K562 (cell line): ENCODE data around the gene NDUFC2. TPM values are rescaled to one million over a fixed set of nuclear protein-coding genes. Genes with fewer than 3 reads are reported as not detected.

Source experiments
- CCNT2 ChIP-seq: IDR thresholded peaks from 2 replicates; pipeline ENCODE4 v1.6.1; 2011; ENCODE audit warnings: borderline replicate concordance, low read depth, mild to moderate bottlenecking, moderate library complexity, mixed read lengths, low read length; ENCODE audit not compliant: insufficient read length; ENCODE audit errors: extremely low read depth
- FOSL1 ChIP-seq: fragments of 200-800 bp; sonication (Bioruptor generic); conservative IDR thresholded peaks from 2 replicates; pipeline ENCODE4 v1.6.1; 2016; ENCODE audit warnings: missing genetic modification characterization, missing compliant biosample characterization
- KLF6 ChIP-seq: fragments of 250-450 bp; sonication (Bioruptor Pico); IDR thresholded peaks from 2 replicates; pipeline ENCODE4 v1.4.0; 2020; ENCODE audit warnings: mild to moderate bottlenecking, moderate library complexity, borderline replicate concordance
- POLR2A ChIP-seq: fragments of 450-650 bp; conservative IDR thresholded peaks from 2 replicates; pipeline ENCODE4 v1.6.1; 2016
- ZNF311 ChIP-seq: fragments of 250-450 bp; sonication (Bioruptor Pico); IDR thresholded peaks from 2 replicates; pipeline ENCODE4 v1.4.0; 2020; ENCODE audit warnings: mild to moderate bottlenecking, moderate library complexity
- ZNF830 ChIP-seq: fragments of 250-450 bp; sonication (Bioruptor Pico); IDR thresholded peaks from 2 replicates; pipeline ENCODE4 v1.5.0; 2021; ENCODE audit warnings: mild to moderate bottlenecking
- polyA plus RNA-seq, 8 experiments: library from polyadenylated mRNA; depleted of rRNA in 4 of 8; stranded (reverse) in 5 of 8; unstranded in 3 of 8; fragments of >200 nt; fragmentation: Nextera tagmentation in 2 of 8; fragmentation: Illumina TruSeq in 1 of 8; extraction: Ambion mirVana in 2 of 8; extraction: Trizol in 1 of 8; gene quantifications; 2 replicates each; pipeline versions ENCODE4 v1.2.1 to v1.2.3, GENCODE V29; 2011 to 2014; ENCODE audit warnings: inconsistent platforms in 1 of 8, missing spikeins in 1 of 8
- total RNA-seq, 7 experiments: library from RNA; depleted of rRNA in 6 of 7; stranded (reverse); fragments of >200 nt in 6 of 7; fragmentation: Illumina TruSeq in 2 of 7; extraction: Trizol in 2 of 7; gene quantifications; 2 replicates each; pipeline versions ENCODE4 v1.2.1 to v1.2.3, GENCODE V29; 2011 to 2021; ENCODE audit warnings: low replicate concordance in 1 of 7
- TF ChIP-seq, protein P1 (sequence below), 2 experiments: fragments of 450-650 bp in 1 of 2; sonication (generic) in 1 of 2; formaldehyde crosslinking in 1 of 2; IDR thresholded peaks; 2 replicates each; pipeline versions ENCODE4 v1.7.1 to v1.9.0; 2016 to 2022; ENCODE audit warnings: inconsistent platforms in 1 of 2, mild to moderate bottlenecking in 1 of 2, missing genetic modification reagents in 1 of 2

The NDUFC2 gene
- total and polyA plus RNA-seq, 9 of the 15 experiments (the other 6 are each of a cell fraction or from before 2014, with no cell fraction given): 168 to 1,119 (median 442) TPM

- TF ChIP-seq, protein P1, sequence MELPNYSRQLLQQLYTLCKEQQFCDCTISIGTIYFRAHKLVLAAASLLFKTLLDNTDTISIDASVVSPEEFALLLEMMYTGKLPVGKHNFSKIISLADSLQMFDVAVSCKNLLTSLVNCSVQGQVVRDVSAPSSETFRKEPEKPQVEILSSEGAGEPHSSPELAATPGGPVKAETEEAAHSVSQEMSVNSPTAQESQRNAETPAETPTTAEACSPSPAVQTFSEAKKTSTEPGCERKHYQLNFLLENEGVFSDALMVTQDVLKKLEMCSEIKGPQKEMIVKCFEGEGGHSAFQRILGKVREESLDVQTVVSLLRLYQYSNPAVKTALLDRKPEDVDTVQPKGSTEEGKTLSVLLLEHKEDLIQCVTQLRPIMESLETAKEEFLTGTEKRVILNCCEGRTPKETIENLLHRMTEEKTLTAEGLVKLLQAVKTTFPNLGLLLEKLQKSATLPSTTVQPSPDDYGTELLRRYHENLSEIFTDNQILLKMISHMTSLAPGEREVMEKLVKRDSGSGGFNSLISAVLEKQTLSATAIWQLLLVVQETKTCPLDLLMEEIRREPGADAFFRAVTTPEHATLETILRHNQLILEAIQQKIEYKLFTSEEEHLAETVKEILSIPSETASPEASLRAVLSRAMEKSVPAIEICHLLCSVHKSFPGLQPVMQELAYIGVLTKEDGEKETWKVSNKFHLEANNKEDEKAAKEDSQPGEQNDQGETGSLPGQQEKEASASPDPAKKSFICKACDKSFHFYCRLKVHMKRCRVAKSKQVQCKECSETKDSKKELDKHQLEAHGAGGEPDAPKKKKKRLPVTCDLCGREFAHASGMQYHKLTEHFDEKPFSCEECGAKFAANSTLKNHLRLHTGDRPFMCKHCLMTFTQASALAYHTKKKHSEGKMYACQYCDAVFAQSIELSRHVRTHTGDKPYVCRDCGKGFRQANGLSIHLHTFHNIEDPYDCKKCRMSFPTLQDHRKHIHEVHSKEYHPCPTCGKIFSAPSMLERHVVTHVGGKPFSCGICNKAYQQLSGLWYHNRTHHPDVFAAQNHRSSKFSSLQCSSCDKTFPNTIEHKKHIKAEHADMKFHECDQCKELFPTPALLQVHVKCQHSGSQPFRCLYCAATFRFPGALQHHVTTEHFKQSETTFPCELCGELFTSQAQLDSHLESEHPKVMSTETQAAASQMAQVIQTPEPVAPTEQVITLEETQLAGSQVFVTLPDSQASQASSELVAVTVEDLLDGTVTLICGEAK (IDR thresholded peaks at IDR 0.05): peak; percentile 69
- TF ChIP-seq, protein P1 (CRISPR knock-in tag; IDR thresholded peaks at IDR 0.05): no peak
- TF ChIP-seq ZNF311 (peak; percentile 46; the same call in 1 of the 2 replicates), ZNF830 (no peak), POLR2A (peak; percentile 50), FOSL1 (tag) (peak; percentile 26; the same call in 1 of the 2 replicates), CCNT2 (no peak), KLF6 (no peak; the same call in 1 of the 2 replicates)
These were observed 39.6 kb downstream of the NDUFC2 start (continued) for GRCh38 chr11:78039919-78040671.
